IMR-90 (cell line): ENCODE results near the gene CERK. TPM values are rescaled to one million over a fixed set of nuclear protein-coding genes. Genes with fewer than 3 reads are reported as not detected.

Experiments
- ATAC-seq: fragments of 200-7000 bp; cut with Tn5 transposase; 2 replicates; pipeline ENCODE4 v1.9.1; 2020; ENCODE audit warnings: low read depth, mild to moderate bottlenecking, moderate library complexity
- BruUV-seq: library from RNA; stranded (reverse); fragments of 400-500 nt; replicated peaks from 2 replicates; lab custom pipeline; 2021; lab: Mats Ljungman, UMichigan
- CTCF ChIA-PET: fragments of 300-600 bp; formaldehyde crosslinking; extraction: SDS; loops from one replicate; lab custom pipeline; 2021; ENCODE audit warnings: antibody characterized with exemption; lab: Yijun Ruan, JAX
- POLR2A ChIA-PET: fragments of 300-600 bp; sonication (Branson Sonifier 250); formaldehyde crosslinking; loops from one replicate; lab custom pipeline; 2022; ENCODE audit warnings: antibody characterized with exemption; ENCODE audit not compliant: unreplicated experiment; lab: Charles Lee
- DNase-seq: peaks from one replicate; pipeline ENCODE4 v3.0.0; 2013
- H2AFZ ChIP-seq: replicated peaks from 2 replicates; pipeline ENCODE3; 2013; ENCODE audit warnings: low read length, mild to moderate bottlenecking; ENCODE audit not compliant: poor library complexity
- H2AK5ac ChIP-seq: 2 replicates; pipeline ENCODE4 v1.6.1; 2013; ENCODE audit warnings: low read depth, low read length, inconsistent platforms
- H2AK9ac ChIP-seq: replicated peaks from 2 replicates; pipeline ENCODE3; 2013; ENCODE audit warnings: mild to moderate bottlenecking, low read depth, low read length, moderate library complexity; ENCODE audit not compliant: poor library complexity
- H2BK120ac ChIP-seq: 2 replicates; pipeline ENCODE4 v1.6.1; 2013; ENCODE audit warnings: low read depth, low read length, inconsistent platforms
- H2BK15ac ChIP-seq: 3 replicates; pipeline ENCODE4 v1.6.1; 2013; ENCODE audit warnings: low read depth, low read length, inconsistent platforms
- H2BK20ac ChIP-seq: 2 replicates; pipeline ENCODE4 v1.6.1; 2013; ENCODE audit warnings: low read depth, mild to moderate bottlenecking, inconsistent platforms, low read length, moderate library complexity
- H2BK5ac ChIP-seq: 2 replicates; pipeline ENCODE4 v1.6.1; 2013; ENCODE audit warnings: mild to moderate bottlenecking, low read depth, low read length, inconsistent platforms; ENCODE audit not compliant: poor library complexity, severe bottlenecking
- H3K14ac ChIP-seq: replicated peaks from 2 replicates; pipeline ENCODE4 v1.6.1; 2013; ENCODE audit warnings: low read depth, low read length, inconsistent platforms
- H3K18ac ChIP-seq: 2 replicates; pipeline ENCODE4 v1.6.1; 2013; ENCODE audit warnings: low read depth, low read length, control low read depth
- H3K23ac ChIP-seq: 2 replicates; pipeline ENCODE4 v1.6.1; 2013; ENCODE audit warnings: low read depth, low read length, inconsistent platforms
- H3K27ac ChIP-seq: 2 replicates; pipeline ENCODE4 v1.5.1; 2013; ENCODE audit warnings: mild to moderate bottlenecking, control low read depth, low read length; ENCODE audit not compliant: insufficient read depth
- H3K27me3 ChIP-seq: 2 replicates; pipeline ENCODE4 v1.6.1; 2013; ENCODE audit warnings: low read length; ENCODE audit not compliant: control insufficient read depth, insufficient read depth
- H3K36me3 ChIP-seq: 2 replicates; pipeline ENCODE4 v1.6.1; 2013; ENCODE audit warnings: low read length, mixed read lengths; ENCODE audit not compliant: control insufficient read depth, insufficient read depth
- H3K4ac ChIP-seq: 2 replicates; pipeline ENCODE4 v1.6.1; 2013; ENCODE audit warnings: low read depth, low read length, inconsistent platforms
- H3K4me1 ChIP-seq: 2 replicates; pipeline ENCODE4 v1.6.1; 2013; ENCODE audit warnings: low read length, mixed read lengths; ENCODE audit not compliant: control insufficient read depth, insufficient read depth
- H3K4me2 ChIP-seq: 2 replicates; pipeline ENCODE4 v1.6.1; 2013; ENCODE audit warnings: low read depth, mild to moderate bottlenecking, control low read depth, low read length, moderate library complexity
- H3K4me3 ChIP-seq: 2 replicates; pipeline ENCODE4 v1.5.1; 2013; ENCODE audit warnings: low read depth, mild to moderate bottlenecking, control low read depth, low read length, moderate library complexity; ENCODE audit not compliant: insufficient read depth
- H3K56ac ChIP-seq: 2 replicates; pipeline ENCODE4 v1.6.1; 2013; ENCODE audit warnings: low read length, inconsistent platforms; ENCODE audit not compliant: insufficient read depth; ENCODE audit errors: extremely low read depth
- H3K79me1 ChIP-seq, 2 experiments: 2 replicates each; pipeline ENCODE4 v1.6.1; 2013; ENCODE audit warnings: low read length in 2 of 2, inconsistent platforms in 1 of 2, low read depth in 1 of 2
- H3K9ac ChIP-seq: 2 replicates; pipeline ENCODE4 v1.6.1; 2013; ENCODE audit warnings: low read depth, low read length, control low read depth
- H3K9me1 ChIP-seq: 2 replicates; pipeline ENCODE4 v1.6.1; 2013; ENCODE audit warnings: low read length, inconsistent platforms; ENCODE audit not compliant: insufficient read depth
- H3K9me3 ChIP-seq: 2 replicates; pipeline ENCODE4 v1.6.1; 2013; ENCODE audit warnings: low read length; ENCODE audit not compliant: control insufficient read depth, insufficient read depth
- H4K20me1 ChIP-seq: 2 replicates; pipeline ENCODE4 v1.6.1; 2013; ENCODE audit warnings: low read length, inconsistent platforms; ENCODE audit not compliant: insufficient read depth
- H4K5ac ChIP-seq: 2 replicates; pipeline ENCODE4 v1.6.1; 2013; ENCODE audit warnings: mild to moderate bottlenecking, low read depth, low read length, control low read depth
- H4K8ac ChIP-seq, 2 experiments: 2 replicates each; pipeline ENCODE4 v1.6.1; 2013; ENCODE audit warnings: low read depth in 2 of 2, low read length in 2 of 2, control low read depth in 1 of 2, inconsistent platforms in 1 of 2
- H4K91ac ChIP-seq: 2 replicates; pipeline ENCODE4 v1.6.1; 2013; ENCODE audit warnings: low read depth, low read length, inconsistent platforms; ENCODE audit not compliant: insufficient read depth
- BHLHE40 ChIP-seq: fragments of 150-350 bp; IDR thresholded peaks from 2 replicates; pipeline ENCODE4 v1.6.1; 2016; ENCODE audit warnings: mild to moderate bottlenecking, low read depth, low read length
- CEBPB ChIP-seq: IDR thresholded peaks from 2 replicates; pipeline ENCODE4 v1.6.1; 2012; ENCODE audit warnings: low read depth, low read length, improper control_type of control experiment
- CHD1 ChIP-seq: IDR thresholded peaks from 2 replicates; pipeline ENCODE4 v1.6.1; 2012; ENCODE audit warnings: low read depth, low read length, improper control_type of control experiment
- ELK1 ChIP-seq: fragments of 150-350 bp; IDR thresholded peaks from 2 replicates; pipeline ENCODE4 v1.6.1; 2016; ENCODE audit warnings: low read depth, mild to moderate bottlenecking, low read length, moderate library complexity, borderline replicate concordance
- FOS ChIP-seq: fragments of 150-350 bp; IDR thresholded peaks from 2 replicates; pipeline ENCODE4 v1.6.1; 2016; ENCODE audit warnings: low read depth, low read length
- MAZ ChIP-seq: IDR thresholded peaks from 2 replicates; pipeline ENCODE4 v1.6.1; 2012; ENCODE audit warnings: low read depth, mild to moderate bottlenecking, low read length, improper control_type of control experiment, moderate library complexity, borderline replicate concordance
- MXI1 ChIP-seq: IDR thresholded peaks from 2 replicates; pipeline ENCODE4 v1.6.1; 2012; ENCODE audit warnings: low read depth, mild to moderate bottlenecking, low read length, moderate library complexity, borderline replicate concordance
- NFE2L2 ChIP-seq: fragments of 150-350 bp; IDR thresholded peaks from 2 replicates; pipeline ENCODE4 v1.6.1; 2016; ENCODE audit warnings: low read depth, mild to moderate bottlenecking, low read length
- POLR2A ChIP-seq: IDR thresholded peaks from 2 replicates; pipeline ENCODE4 v1.6.1; 2012; ENCODE audit warnings: mild to moderate bottlenecking, low read depth, low read length
- RAD21 ChIP-seq: IDR thresholded peaks from 2 replicates; pipeline ENCODE4 v1.6.1; 2012; ENCODE audit warnings: low read length, improper control_type of control experiment
- RCOR1 ChIP-seq: IDR thresholded peaks from 2 replicates; pipeline ENCODE4 v1.6.1; 2012; ENCODE audit warnings: mild to moderate bottlenecking, low read length, improper control_type of control experiment; ENCODE audit not compliant: insufficient replicate concordance
- RFX5 ChIP-seq: IDR thresholded peaks from 2 replicates; pipeline ENCODE4 v1.8.0; 2012; ENCODE audit warnings: low read depth, mild to moderate bottlenecking, low read length, moderate library complexity
- SMC3 ChIP-seq: fragments of 150-350 bp; IDR thresholded peaks from 2 replicates; pipeline ENCODE4 v1.6.1; 2016; ENCODE audit warnings: low read depth, mild to moderate bottlenecking, antibody characterized with exemption, low read length, moderate library complexity
- USF2 ChIP-seq: fragments of 150-350 bp; IDR thresholded peaks from 2 replicates; pipeline ENCODE4 v1.6.1; 2017; ENCODE audit warnings: mild to moderate bottlenecking, antibody characterized with exemption, low read length, low read depth
- whole genome bisulfite sequencing, 2 experiments: methylation state at CpG; one replicate each; pipeline versions ENCODE4 v1.1.5 to v1.1.7; 2013; ENCODE audit warnings: missing lambda C conversion rate in 2 of 2; ENCODE audit not compliant: insufficient read length in 1 of 2; ENCODE audit errors: extremely low coverage in 2 of 2; 5-methylcytosine and 5-hydroxymethylcytosine counted together
- dilution Hi-C: fragments of 300-500 bp; cut with HindIII; formaldehyde crosslinking; loops from one replicate; pipeline ENCODE4 v1.14.3; 2018; ENCODE audit warnings: low sequenced_read_pairs; ENCODE audit not compliant: unreplicated experiment
- in situ Hi-C: fragments of 300-500 bp; cut with MboI; formaldehyde crosslinking; loops from 3 replicates; pipeline ENCODE4 v1.14.3; 2019; ENCODE audit warnings: low sequenced_read_pairs, inconsistent platforms, mixed read lengths
- intact Hi-C: fragments of 100-400 bp; cut with micrococcal nuclease; formaldehyde crosslinking; loops from 2 replicates; pipeline ENCODE4 v1.10.0; 2022
- polyA plus RNA-seq, 3 experiments: library from polyadenylated mRNA; depleted of rRNA; stranded (reverse); fragments of >200 nt; gene quantifications; 2 replicates each; pipeline ENCODE4 v1.2.3, GENCODE V29; 2012; ENCODE audit warnings: low replicate concordance in 1 of 3
- total RNA-seq: library from RNA; depleted of rRNA; stranded (reverse); fragments of >200 nt; gene quantifications from 2 replicates; pipeline ENCODE4 v1.2.3, GENCODE V29; 2012
- TF ChIP-seq, protein P1 (sequence below): conservative IDR thresholded peaks from 2 replicates; pipeline ENCODE4 v1.5.1; 2012; ENCODE audit warnings: mild to moderate bottlenecking, low read depth, low read length, improper control_type of control experiment

The CERK gene
- total and polyA plus RNA-seq, 2 of the 4 experiments (the other 2 are of a cell fraction), result 25.3 to 38.7 TPM

DNA sequence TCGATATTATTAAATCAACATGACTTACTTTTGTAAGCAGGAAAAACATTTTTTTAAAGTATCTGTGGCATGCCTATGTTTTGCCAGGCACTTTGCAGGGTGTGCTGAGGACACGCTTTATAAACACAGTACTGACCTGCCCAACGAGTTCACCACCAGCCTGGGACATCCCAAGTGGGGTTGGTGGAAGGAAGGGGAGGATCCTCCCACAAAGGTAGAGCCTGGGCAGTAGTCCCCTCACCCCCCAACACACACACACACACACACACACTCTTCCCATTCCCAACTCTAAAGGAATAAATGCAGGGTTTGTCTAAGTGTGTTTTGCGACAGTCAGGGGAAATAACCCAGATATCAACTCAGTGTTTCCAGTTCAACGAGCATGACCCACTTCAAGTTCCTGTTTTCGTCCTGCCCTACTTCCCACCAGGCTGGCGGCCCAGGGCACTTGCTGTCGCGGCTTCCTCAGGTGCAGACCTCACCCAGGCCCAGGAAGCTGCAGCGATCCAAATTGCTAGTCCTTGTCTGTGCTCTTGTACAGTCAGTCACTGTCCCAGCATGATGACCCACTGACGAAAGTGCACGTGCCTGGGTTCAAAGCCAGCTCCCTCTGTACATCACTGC lies 3.1 kb downstream of the CERK start:
- ATAC-seq (no peak), DNase-seq (no peak)
- Histone ChIP-seq H2BK5ac (no peak overlapping the region), H3K9me3 (no peaks in the 10 kb centered on the region), H2BK15ac (no peak overlapping the region), H3K9ac (no peak overlapping the region), H4K91ac (no peak overlapping the region), H3K4me3 (no peak overlapping the region), H3K23ac (no peak overlapping the region; the same call in 1 of the 2 replicates), H3K18ac (no peak overlapping the region), H4K20me1 (peaks cover 59% of the 10 kb centered on the region), H2AK5ac (peak overlapping the region; percentile 0; the same call in 1 of the 2 replicates), H3K4me2 (peak overlapping the region; percentile 44), H4K8ac (no peak overlapping the region; a peak in 1 of 4 replicates), H3K79me1 (peaks cover 31 to 70% of the 10 kb centered on the region in 2 experiments; a peak in 3 of 4 replicates), H3K56ac (no peak overlapping the region), H4K5ac (no peak overlapping the region), H3K27me3 (no peaks in the 10 kb centered on the region), H2AFZ (no peak overlapping the region), H3K36me3 (peaks cover 9% of the 10 kb centered on the region), H3K14ac (0 out of 2 replicates have a peak overlapping the region, but pooled peaks have one; percentile 41), H3K4ac (peak overlapping the region; percentile 10; the same call in 1 of the 2 replicates), H2BK20ac (no peak overlapping the region), H2BK120ac (no peak overlapping the region), H3K9me1 (peaks cover 23% of the 10 kb centered on the region), H3K4me1 (peaks cover 45% of the 10 kb centered on the region), H3K27ac (peak overlapping the region; percentile 3; the same call in 1 of the 2 replicates), H2AK9ac (peak overlapping the region; percentile 62)
- no TSS peak for BruUV-seq
- WGBS, 2 experiments, result 89% methylated on average over 7 of the region's 12 CpGs; no CpG with 5 or more reads in 1 of the 2 experiments
- POLR2A ChIA-PET, result no interaction called here
- CTCF ChIA-PET, result no interaction called here
- intact Hi-C loops (loop anchor here (5.0 kb wide), 1 partner anchor 1757 kb away; no protein-coding TSS in a partner anchor), dilution Hi-C loops (no loop called here), in situ Hi-C loops (no loop called here)
- TF ChIP-seq SMC3, result no peak
- no peak for TF ChIP-seq MAZ
- no peak for TF ChIP-seq NFE2L2
- no peak for TF ChIP-seq BHLHE40
- TF ChIP-seq CEBPB, result no peak
- no peak for TF ChIP-seq RCOR1
- TF ChIP-seq, protein P1, sequence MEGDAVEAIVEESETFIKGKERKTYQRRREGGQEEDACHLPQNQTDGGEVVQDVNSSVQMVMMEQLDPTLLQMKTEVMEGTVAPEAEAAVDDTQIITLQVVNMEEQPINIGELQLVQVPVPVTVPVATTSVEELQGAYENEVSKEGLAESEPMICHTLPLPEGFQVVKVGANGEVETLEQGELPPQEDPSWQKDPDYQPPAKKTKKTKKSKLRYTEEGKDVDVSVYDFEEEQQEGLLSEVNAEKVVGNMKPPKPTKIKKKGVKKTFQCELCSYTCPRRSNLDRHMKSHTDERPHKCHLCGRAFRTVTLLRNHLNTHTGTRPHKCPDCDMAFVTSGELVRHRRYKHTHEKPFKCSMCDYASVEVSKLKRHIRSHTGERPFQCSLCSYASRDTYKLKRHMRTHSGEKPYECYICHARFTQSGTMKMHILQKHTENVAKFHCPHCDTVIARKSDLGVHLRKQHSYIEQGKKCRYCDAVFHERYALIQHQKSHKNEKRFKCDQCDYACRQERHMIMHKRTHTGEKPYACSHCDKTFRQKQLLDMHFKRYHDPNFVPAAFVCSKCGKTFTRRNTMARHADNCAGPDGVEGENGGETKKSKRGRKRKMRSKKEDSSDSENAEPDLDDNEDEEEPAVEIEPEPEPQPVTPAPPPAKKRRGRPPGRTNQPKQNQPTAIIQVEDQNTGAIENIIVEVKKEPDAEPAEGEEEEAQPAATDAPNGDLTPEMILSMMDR, result no peak
- TF ChIP-seq POLR2A, result no peak
- TF ChIP-seq USF2, result no peak
- TF ChIP-seq MXI1, result no peak
- no peak for TF ChIP-seq FOS
- no peak for TF ChIP-seq RFX5
- no peak for TF ChIP-seq ELK1
- no peak for TF ChIP-seq CHD1
- no peak for TF ChIP-seq RAD21
